NT2/D1 (cell line): ENCODE data around the gene TMEFF1.

Source experiments
- SUZ12 ChIP-seq: IDR thresholded peaks from 2 replicates; pipeline ENCODE4 v1.6.1; 2011; ENCODE audit not compliant: insufficient read length, insufficient read depth; ENCODE audit errors: extremely low read depth
- YY1 ChIP-seq: IDR thresholded peaks from 2 replicates; pipeline ENCODE4 v1.6.1; 2011; ENCODE audit not compliant: insufficient read length, insufficient read depth
- ZNF274 ChIP-seq: IDR thresholded peaks from 2 replicates; pipeline ENCODE4 v1.6.1; 2011; ENCODE audit warnings: mild to moderate bottlenecking, low read depth, low read length

DNA sequence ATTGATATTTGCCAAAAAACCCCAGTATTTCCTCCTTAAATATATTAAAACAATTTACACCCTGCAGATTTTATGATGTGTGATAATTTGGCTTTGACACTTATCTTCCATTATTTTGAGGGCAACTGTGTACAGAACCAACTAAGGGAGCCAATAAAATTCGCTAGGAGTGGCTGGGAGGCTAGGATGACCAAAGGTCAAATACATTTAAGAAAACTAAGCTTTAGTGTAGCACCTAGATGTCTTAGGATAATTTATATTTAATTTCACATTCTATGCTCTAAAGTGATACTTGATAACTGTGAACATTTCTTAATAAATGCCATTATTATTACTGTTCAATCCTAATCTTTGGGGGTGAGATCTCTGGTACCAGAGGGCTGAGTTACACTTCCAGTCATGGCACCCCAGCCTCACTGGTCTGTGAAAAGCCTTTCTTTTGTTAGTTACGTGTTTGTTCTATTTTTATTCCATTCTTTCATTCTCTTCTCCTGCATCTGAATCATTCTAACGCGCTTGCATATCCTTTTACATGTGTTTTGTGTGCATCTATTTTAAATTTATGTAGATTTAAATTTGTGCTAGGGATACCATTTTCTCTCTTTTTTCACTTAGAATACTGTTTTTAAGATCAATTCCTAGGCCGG, 26.9 kb upstream of the TMEFF1 start:
- TF ChIP-seq ZNF274 (no peak), YY1 (no peak), SUZ12 (no peak)
